Mesodermal cell (in vitro differentiated cells): ENCODE data around the gene PHC2.

Experiments used
- H3K27ac ChIP-seq: 2 replicates; pipeline ENCODE4 v1.7.0; 2013; ENCODE audit warnings: mild to moderate bottlenecking, low read depth, low read length, moderate library complexity; ENCODE audit not compliant: severe bottlenecking
- H3K36me3 ChIP-seq: 2 replicates; pipeline ENCODE4 v1.7.1; 2013; ENCODE audit warnings: mild to moderate bottlenecking, low read length, moderate library complexity; ENCODE audit not compliant: control insufficient read depth, insufficient read depth
- H3K4me1 ChIP-seq: one replicate; pipeline ENCODE4 v1.7.1; 2013; ENCODE audit warnings: mild to moderate bottlenecking, low read length; ENCODE audit not compliant: insufficient read depth, control insufficient read depth, poor library complexity, severe bottlenecking
- H3K4me3 ChIP-seq: 2 replicates; pipeline ENCODE4 v1.7.0; 2013; ENCODE audit warnings: low read length, control low read depth, mild to moderate bottlenecking; ENCODE audit not compliant: insufficient read depth, poor library complexity, severe bottlenecking; ENCODE audit errors: extremely low read depth
- H3K9me3 ChIP-seq: 2 replicates; pipeline ENCODE4 v1.7.1; 2013; ENCODE audit warnings: mild to moderate bottlenecking, low read length, moderate library complexity; ENCODE audit not compliant: control insufficient read depth
- WGBS, 2 experiments: methylation state at CpG; one replicate each; pipeline ENCODE4 v1.1.5; 2013; ENCODE audit warnings: missing lambda C conversion rate in 2 of 2; ENCODE audit not compliant: insufficient coverage in 2 of 2; 5-methylcytosine and 5-hydroxymethylcytosine counted together

The PHC2 gene

DNA sequence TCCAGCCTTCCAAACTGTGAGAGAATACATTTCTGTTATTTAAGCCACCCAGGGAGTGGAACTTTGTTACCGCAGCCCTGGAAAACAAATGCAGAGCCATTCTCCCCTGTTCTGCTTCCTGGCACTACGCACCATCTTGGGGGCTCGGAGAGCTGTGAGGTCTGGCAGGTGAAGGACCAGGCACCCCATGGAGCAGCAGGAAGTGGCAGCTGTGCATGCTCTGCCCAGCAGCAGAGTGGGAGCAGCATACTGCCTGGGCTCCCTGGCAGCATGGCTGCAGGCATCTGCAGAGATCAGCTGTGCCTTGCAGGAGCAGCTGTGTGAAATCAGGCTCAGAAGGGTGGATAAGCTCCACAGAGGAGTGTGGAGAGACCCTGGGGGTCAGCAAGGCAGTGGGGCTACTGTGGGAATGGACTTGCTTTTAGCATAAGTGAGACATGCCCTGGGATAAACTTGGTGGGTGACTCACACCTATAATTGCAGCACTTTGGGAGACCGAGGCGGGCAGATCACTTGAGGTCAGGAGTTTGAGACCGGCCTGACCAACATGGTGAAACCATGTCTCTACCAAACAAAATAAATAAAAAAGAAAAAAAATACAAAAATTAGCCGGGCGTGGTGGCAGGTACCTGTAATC, 23.9 kb upstream of the PHC2 start:
- peaks cover 37% of the 10 kb centered on the region for H3K4me1 ChIP-seq
- peaks cover 6% of the 10 kb centered on the region for H3K9me3 ChIP-seq
- H3K36me3 ChIP-seq: no peaks in the 10 kb centered on the region
- WGBS, 2 experiments: 91 to 93% methylated on average over 4 to 6 of the region's 8 CpGs
- H3K27ac ChIP-seq: no peak overlapping the region
- H3K4me3 ChIP-seq: no peak overlapping the region

DNA sequence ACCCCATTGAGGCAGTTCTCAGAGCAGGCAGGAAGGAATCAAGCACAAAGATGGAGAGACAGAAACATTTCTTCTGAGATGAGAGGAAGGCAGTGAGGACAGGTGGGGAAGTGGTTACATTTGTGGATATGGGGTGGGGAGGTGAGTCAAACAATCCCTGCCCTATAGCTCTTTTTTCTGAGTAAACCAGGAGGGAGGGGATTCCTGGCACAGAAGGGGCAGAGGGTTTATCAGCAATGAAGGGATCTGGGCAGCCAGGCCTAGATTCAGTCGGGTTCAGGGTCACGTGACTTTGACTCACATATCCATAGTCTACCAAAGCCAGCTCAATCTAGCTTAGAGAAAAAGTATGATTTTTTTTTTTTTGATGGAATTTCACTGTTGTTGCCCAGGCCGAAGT, 15.7 kb upstream of the PHC2 start:
- Histone ChIP-seq H3K9me3 (no peaks in the 10 kb centered on the region), H3K36me3 (no peaks in the 10 kb centered on the region), H3K4me1 (peaks cover 16% of the 10 kb centered on the region), H3K27ac (no peak overlapping the region), H3K4me3 (no peak overlapping the region)
- 100% methylated on average over 1 of the region's 3 CpGs; no CpG with 5 or more reads in 1 of the 2 experiments for WGBS, 2 experiments

DNA sequence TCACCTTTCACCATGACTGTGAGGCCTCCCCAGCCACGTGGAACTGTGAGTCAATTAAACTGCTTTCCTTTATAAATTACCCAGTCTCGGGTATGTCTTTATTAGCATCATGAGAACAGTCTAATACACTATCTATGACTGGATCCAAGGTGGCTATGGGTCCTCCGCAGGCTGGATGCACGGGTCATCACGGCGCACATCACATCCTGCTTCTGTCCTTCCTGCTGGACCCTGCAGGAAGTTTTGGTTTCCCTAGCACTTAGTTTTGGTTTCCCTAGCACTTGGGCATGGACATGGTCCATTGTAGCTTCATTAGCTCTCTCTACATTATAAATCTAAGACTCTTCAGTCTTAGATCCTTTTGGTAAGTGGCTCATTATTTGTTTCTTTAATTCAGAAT, 14.2 kb upstream of the PHC2 start:
- H3K4me3 ChIP-seq: no peak overlapping the region
- no peaks in the 10 kb centered on the region for H3K9me3 ChIP-seq
- H3K27ac ChIP-seq: no peak overlapping the region
- no peaks in the 10 kb centered on the region for H3K36me3 ChIP-seq
- peaks cover 16% of the 10 kb centered on the region for H3K4me1 ChIP-seq
- 95 to 100% methylated on average over 6 of the region's 6 CpGs for WGBS, 2 experiments

DNA sequence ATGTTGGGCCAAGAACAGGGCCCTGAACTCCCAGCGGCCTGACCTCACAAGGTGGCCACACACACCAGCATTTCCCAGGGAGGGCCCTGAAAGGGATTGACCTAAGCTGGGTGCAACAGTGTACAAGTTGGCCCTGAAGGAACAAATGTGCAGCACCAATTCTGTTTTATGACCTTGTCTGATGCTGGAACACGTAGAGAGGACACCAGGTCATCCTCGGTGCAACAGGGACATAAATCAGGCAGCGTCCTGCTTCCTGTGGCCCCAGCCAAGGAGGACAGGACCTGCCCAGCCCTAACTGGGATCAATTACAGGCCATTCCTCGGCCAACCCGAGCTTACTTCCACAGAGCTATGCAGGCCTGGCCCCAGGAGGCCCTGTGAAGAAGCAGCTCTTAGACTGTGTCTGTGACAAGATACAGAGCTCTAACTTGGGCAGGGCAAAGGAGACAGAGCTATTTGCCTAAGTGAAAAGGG, 12.8 kb upstream of the PHC2 start:
- Histone ChIP-seq H3K27ac (peak overlapping the region; percentile 38), H3K9me3 (no peaks in the 10 kb centered on the region), H3K36me3 (no peaks in the 10 kb centered on the region), H3K4me1 (peaks cover 22% of the 10 kb centered on the region), H3K4me3 (no peak overlapping the region)
- 63 to 84% methylated on average over 4 to 6 of the region's 6 CpGs for WGBS, 2 experiments

DNA sequence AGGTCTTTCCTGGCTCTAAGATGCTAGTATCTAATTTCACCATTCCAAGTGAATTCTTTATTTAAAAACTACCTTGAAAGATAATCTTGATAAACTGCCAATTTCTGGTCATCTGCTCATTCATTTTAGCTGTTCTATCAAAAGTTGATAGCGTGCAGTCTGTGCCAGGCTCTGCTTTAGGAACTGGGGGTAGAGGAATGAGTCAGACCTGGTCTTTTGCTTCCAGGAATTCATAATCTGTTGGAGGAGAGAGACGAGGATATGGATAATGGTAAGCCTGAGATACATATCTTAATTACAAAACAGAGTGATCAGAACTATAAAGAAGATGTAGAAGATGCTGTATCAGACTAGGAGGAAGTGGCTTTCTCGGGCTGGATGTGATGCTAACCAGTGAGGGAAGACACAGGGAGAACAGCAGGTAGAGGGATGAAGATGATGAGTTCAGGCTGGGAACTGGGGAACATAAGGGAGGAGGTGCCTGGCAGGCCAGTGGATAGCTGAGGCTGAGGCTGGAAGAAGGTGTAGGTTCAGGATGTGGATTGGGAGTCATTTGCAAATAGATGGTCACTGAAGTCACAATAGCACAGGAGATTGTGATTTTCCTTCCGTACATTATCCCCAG, 12.3 kb upstream of the PHC2 start:
- H3K4me3 ChIP-seq: no peak overlapping the region
- WGBS, 2 experiments: 93 to 94% methylated on average over 2 of the region's 4 CpGs
- no peaks in the 10 kb centered on the region for H3K36me3 ChIP-seq
- no peaks in the 10 kb centered on the region for H3K9me3 ChIP-seq
- H3K27ac ChIP-seq: peak overlapping the region; percentile 38
- H3K4me1 ChIP-seq: peaks cover 22% of the 10 kb centered on the region

DNA sequence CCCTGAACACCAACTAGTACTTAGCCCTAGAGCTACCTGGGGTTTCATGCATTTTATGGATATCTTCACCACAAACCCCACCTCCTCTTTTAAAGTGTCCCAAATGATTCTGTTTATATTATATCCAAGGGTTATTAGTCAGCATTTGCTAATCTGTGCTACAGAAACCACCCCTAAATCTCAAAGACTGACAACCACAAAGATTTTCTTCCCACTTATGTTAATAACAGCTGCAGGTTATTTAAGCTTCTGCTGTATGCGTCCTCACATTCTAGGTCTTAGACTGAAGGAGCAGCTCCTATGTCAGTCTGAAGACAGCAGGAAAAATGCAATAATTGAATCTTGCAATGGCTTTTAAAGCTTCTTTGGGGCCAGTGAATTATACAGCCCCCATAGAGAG, 11.2 kb upstream of the PHC2 start:
- no peak overlapping the region for H3K27ac ChIP-seq
- no peaks in the 10 kb centered on the region for H3K36me3 ChIP-seq
- no peak overlapping the region for H3K4me3 ChIP-seq
- WGBS, 2 experiments: 73 to 88% methylated on average over 1 of the region's 1 CpG
- peaks cover 22% of the 10 kb centered on the region for H3K4me1 ChIP-seq
- no peaks in the 10 kb centered on the region for H3K9me3 ChIP-seq

DNA sequence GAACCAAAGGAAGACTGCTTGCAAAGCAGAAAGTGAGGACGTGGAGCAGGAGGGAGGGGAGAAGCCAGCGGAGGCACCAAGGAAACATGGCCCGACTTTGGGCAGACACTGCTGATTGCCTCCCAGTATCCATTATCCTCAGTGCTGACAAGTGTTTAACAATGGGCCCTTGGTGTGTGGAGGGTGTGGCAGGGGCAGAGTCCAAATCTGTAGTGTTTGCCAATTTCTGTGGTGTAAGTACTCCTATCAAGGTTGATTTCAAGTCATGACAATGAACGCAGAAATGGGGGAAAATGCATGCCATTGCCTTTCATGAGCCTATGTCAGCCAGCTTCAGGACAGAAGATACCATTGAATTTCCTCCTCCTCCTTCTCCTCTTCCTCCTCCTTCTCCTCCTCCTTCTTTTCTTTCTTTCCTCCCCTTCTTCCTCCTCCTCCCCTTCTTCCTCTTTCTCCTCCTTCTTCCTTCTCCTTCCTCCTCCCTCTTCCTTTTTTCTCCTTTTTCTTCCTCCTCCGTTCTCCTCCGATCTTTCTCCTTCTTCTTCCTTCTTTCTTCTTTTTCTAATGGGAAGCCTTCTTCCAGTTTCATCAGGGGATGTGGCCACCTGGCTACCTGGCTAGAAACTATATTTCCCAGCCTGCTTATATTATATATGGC, 10.3 kb upstream of the PHC2 start:
- Histone ChIP-seq H3K27ac (no peak overlapping the region), H3K36me3 (no peaks in the 10 kb centered on the region), H3K4me3 (no peak overlapping the region), H3K9me3 (no peaks in the 10 kb centered on the region), H3K4me1 (peaks cover 22% of the 10 kb centered on the region)
- 80 to 82% methylated on average over 2 of the region's 6 CpGs for WGBS, 2 experiments

DNA sequence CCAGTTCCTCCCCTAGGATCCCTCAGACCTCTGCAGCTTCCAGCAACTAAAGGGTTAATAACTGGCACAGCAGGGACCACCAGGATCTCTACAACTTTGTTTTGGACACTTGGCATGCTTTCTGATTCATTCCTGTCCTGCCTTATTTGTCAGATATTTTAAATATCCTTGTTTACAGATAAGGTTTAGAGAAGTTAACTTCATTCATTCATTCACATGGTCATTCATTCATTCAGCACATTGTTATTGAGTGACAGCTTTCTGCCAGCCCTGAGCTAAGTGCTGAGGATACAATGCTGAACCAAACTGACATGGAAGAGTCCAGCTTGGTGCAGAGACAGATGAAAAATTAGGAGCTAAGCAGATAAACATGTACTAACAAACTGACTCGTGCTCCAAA, 8.8 kb upstream of the PHC2 start:
- no peak overlapping the region for H3K27ac ChIP-seq
- H3K9me3 ChIP-seq: no peaks in the 10 kb centered on the region
- no peaks in the 10 kb centered on the region for H3K36me3 ChIP-seq
- WGBS, 2 experiments: 78 to 100% methylated on average over 1 of the region's 1 CpG
- peaks cover 29% of the 10 kb centered on the region for H3K4me1 ChIP-seq
- no peak overlapping the region for H3K4me3 ChIP-seq

DNA sequence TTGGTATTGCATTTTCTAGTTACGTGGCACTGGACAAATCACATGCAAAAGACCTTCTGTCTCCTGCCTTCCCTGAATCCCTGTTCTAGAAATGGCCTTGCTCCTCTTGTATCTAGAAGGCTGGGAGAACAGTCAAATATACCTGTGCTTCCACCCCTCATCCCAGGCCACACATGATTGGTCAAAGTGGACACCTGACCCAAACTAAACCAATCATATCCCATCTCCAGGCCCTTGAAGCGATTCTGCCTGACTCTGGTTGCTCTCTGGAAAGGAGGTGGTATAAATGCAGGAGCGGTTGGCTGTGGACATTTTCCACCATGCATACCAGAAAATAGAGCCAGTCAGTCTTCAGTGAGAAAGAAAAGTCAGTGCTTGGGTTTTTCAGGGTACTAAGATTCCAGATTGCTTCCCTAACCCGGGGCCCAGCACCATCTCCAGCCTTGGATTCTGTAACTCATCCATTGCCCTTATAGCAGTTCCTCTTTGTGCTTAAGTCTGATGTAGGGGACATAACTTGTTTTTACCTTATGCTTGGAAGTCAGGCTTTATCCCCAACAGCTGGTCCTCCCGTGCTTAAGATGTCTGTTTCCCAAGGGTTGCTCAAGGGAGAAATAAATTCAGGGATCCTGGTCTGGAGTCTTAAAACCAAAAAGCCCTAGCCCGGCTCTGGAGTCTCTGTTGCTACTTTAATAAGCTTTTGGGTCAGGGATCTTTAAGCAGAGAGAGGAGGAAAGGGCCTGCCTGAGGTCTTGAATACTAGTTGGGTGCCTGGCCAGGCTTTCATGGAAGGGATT, 7.7 kb upstream of the PHC2 start:
- WGBS, 2 experiments: 56 to 93% methylated on average over 3 to 4 of the region's 6 CpGs
- peaks cover 32% of the 10 kb centered on the region for H3K4me1 ChIP-seq
- H3K36me3 ChIP-seq: no peaks in the 10 kb centered on the region
- H3K27ac ChIP-seq: no peak overlapping the region
- no peaks in the 10 kb centered on the region for H3K9me3 ChIP-seq
- no peak overlapping the region for H3K4me3 ChIP-seq

DNA sequence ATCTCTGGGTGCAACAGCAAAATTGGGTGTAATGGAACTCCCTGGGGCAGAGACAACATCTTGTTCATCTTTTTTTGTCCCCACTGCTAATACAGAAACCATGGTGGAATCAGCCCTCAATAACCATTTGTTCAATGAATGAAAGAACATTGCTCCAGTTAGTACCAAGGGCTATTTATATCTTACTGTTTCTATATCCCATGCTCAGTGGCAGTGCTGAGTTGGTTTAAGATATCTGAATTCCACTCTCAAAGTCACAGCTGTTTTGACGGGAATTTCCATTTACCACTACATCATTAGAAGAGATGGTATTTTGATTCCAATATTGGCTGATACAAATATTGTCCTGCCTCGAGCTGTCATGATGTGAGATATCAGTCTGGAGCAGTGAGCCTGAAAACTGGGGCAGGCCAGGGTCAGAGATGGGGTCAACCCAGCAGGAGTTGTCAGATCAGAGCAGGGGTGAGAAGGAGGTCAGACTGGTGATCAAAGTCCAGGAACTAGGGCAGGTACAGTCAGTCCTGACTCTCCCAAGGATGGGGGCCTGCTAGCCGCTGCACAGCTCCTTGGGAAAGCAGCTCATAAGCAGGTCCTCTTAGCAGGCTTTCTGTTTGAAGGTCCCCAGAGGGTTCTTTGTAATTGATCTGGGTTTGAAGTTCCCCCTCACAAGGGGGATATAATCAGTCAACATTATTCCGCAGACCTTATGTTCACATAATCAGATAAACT, 5.8 kb upstream of the PHC2 start:
- Histone ChIP-seq H3K27ac (no peak overlapping the region), H3K36me3 (no peaks in the 10 kb centered on the region), H3K4me1 (peaks cover 38% of the 10 kb centered on the region), H3K9me3 (no peaks in the 10 kb centered on the region), H3K4me3 (no peak overlapping the region)
- 93 to 97% methylated on average over 3 of the region's 4 CpGs for WGBS, 2 experiments
